Panc1 (cell line): ENCODE measurements around the gene SLC12A5. TPM values are rescaled to one million over a fixed set of nuclear protein-coding genes. Genes with fewer than 3 reads are reported as not detected.

Experiments used
- ATAC-seq: fragments of 200-7000 bp; cut with Tn5 transposase; 2 replicates; pipeline ENCODE4 v1.9.1; 2020; ENCODE audit warnings: mild to moderate bottlenecking, moderate library complexity
- BruUV-seq: library from RNA; stranded (reverse); fragments of 400-500 nt; replicated peaks from 2 replicates; lab custom pipeline; 2021; lab: Mats Ljungman, UMichigan
- CTCF ChIA-PET: fragments of 300-600 bp; sonication (Branson Sonifier 250); formaldehyde crosslinking; loops from one replicate; lab custom pipeline; 2022; ENCODE audit warnings: antibody characterized with exemption; lab: Charles Lee
- POLR2A ChIA-PET: fragments of 300-600 bp; sonication (Branson Sonifier 250); formaldehyde crosslinking; loops from one replicate; lab custom pipeline; 2022; ENCODE audit warnings: antibody characterized with exemption; lab: Charles Lee
- DNase-seq: peaks from one replicate; pipeline ENCODE4 v3.0.0-alpha.2; 2010; ENCODE audit warnings: low read depth, low spot score
- H3K27ac ChIP-seq: 2 replicates; pipeline ENCODE4 v1.5.1; 2011; ENCODE audit warnings: mild to moderate bottlenecking, low read length, inconsistent platforms
- H3K27me3 ChIP-seq: fragments of 200-500 bp; sonication (Bioruptor generic); 2 replicates; pipeline ENCODE4 v1.6.0; 2014; ENCODE audit warnings: low read length, inconsistent platforms; ENCODE audit not compliant: control insufficient read depth, insufficient read depth
- H3K36me3 ChIP-seq: fragments of 200-500 bp; sonication (Bioruptor generic); 2 replicates; pipeline ENCODE4 v1.5.1; 2014; ENCODE audit warnings: inconsistent platforms, mild to moderate bottlenecking, low read length, moderate library complexity; ENCODE audit not compliant: control insufficient read depth, insufficient read depth
- H3K4me1 ChIP-seq: 2 replicates; pipeline ENCODE4 v1.5.1; 2011; ENCODE audit warnings: inconsistent platforms, mild to moderate bottlenecking, low read length, moderate library complexity; ENCODE audit not compliant: control insufficient read depth, insufficient read depth
- H3K4me3 ChIP-seq, 2 experiments: 2 replicates each; pipeline ENCODE4 v1.5.1; 2011 to 2012; ENCODE audit warnings: low read depth in 2 of 2, low read length in 2 of 2, mild to moderate bottlenecking in 2 of 2, inconsistent platforms in 1 of 2, moderate library complexity in 1 of 2
- H3K9me3 ChIP-seq: fragments of 200-500 bp; sonication (Bioruptor generic); 2 replicates; pipeline ENCODE4 v1.5.1; 2014; ENCODE audit warnings: low read depth, mild to moderate bottlenecking, inconsistent platforms, low read length, moderate library complexity; ENCODE audit not compliant: control insufficient read depth, insufficient read depth
- CTCF ChIP-seq: fragments of 450-650 bp; IDR thresholded peaks from 2 replicates; pipeline ENCODE4 v1.5.1; 2017; ENCODE audit warnings: mild to moderate bottlenecking
- POLR2AphosphoS5 ChIP-seq: IDR thresholded peaks from 2 replicates; pipeline ENCODE4 v1.6.1; 2012; ENCODE audit warnings: mild to moderate bottlenecking, low read depth, low read length, moderate library complexity
- REST ChIP-seq, 2 experiments: IDR thresholded peaks; 2 replicates each; pipeline ENCODE4 v1.6.1; 2011 to 2012; ENCODE audit warnings: low read depth in 2 of 2, control low read depth in 1 of 2, low read length in 1 of 2, mild to moderate bottlenecking in 1 of 2, moderate library complexity in 1 of 2; ENCODE audit not compliant: insufficient read depth in 1 of 2
- SIN3A ChIP-seq: IDR thresholded peaks from 2 replicates; pipeline ENCODE4 v1.6.1; 2012; ENCODE audit warnings: low read depth, mild to moderate bottlenecking, low read length, moderate library complexity, borderline replicate concordance; ENCODE audit not compliant: insufficient read depth
- TCF7L2 ChIP-seq: IDR thresholded peaks from 2 replicates; pipeline ENCODE4 v1.6.1; 2011; ENCODE audit warnings: mild to moderate bottlenecking, low read depth, low read length, inconsistent platforms
- in situ Hi-C: cut with HindIII; loops from 2 replicates; pipeline ENCODE4 v1.10.0; 2016; ENCODE audit warnings: low sequenced_read_pairs, low pct_unique_long_range_greater_than_20kb
- intact Hi-C: fragments of 100-400 bp; cut with micrococcal nuclease; formaldehyde crosslinking; loops from one replicate; pipeline ENCODE4 v1.10.0; 2022; ENCODE audit not compliant: unreplicated experiment
- total RNA-seq: library from RNA; stranded (reverse); gene quantifications from one replicate; pipeline ENCODE4 v1.2.1, GENCODE V29; 2021; ENCODE audit not compliant: unreplicated experiment

The SLC12A5 gene
- total RNA-seq, 1 experiment from 2014 or later, result 11.8 TPM

- H3K27ac ChIP-seq, result no peak overlapping the region
- no peak for ATAC-seq
- in situ Hi-C loops (no loop called here), intact Hi-C loops (no loop called here)
- TF ChIP-seq TCF7L2, result no peak
- TF ChIP-seq REST (IDR thresholded peaks at IDR 0.05; ENCODE audit: insufficient read depth in 1 of 2, low read depth in 2 of 2, low read length in 1 of 2), result no peak
- no peak for TF ChIP-seq SIN3A
- no peak for TF ChIP-seq POLR2AphosphoS5
- no peaks in the 10 kb centered on the region for H3K9me3 ChIP-seq
- BruUV-seq, result no TSS peak
- no peak overlapping the region for H3K4me3 ChIP-seq
- 0 out of 2 replicates have a peak, but pooled peaks cover 4% of the 10 kb centered on the region for H3K4me1 ChIP-seq
- H3K36me3 ChIP-seq, result no peaks in the 10 kb centered on the region
- DNase-seq, result no peak
- no peaks in the 10 kb centered on the region for H3K27me3 ChIP-seq
- ChIA-PET POLR2A (no interaction called here), CTCF (interaction anchor here (0.6 kb wide), 1 partner anchor 201 kb away, joined by 3 read pairs; no protein-coding TSS in a partner anchor)
Measured at GRCh38 chr20:46000262-46000996, 28.6 kb upstream of the SLC12A5 start.

GRCh38 chr20:46001498-46001897, 27.5 kb upstream of the SLC12A5 start:
- no peak for ATAC-seq
- Histone ChIP-seq H3K27ac (no peak overlapping the region), H3K36me3 (no peaks in the 10 kb centered on the region), H3K27me3 (no peaks in the 10 kb centered on the region), H3K4me3 (no peak overlapping the region), H3K9me3 (no peaks in the 10 kb centered on the region), H3K4me1 (no peaks in the 10 kb centered on the region)
- no TSS peak for BruUV-seq
- TF ChIP-seq SIN3A, result no peak
- TF ChIP-seq TCF7L2, result no peak
- TF ChIP-seq POLR2AphosphoS5, result no peak
- no peak for TF ChIP-seq CTCF
- TF ChIP-seq REST (IDR thresholded peaks at IDR 0.05; ENCODE audit: insufficient read depth in 1 of 2, low read depth in 2 of 2, low read length in 1 of 2), result no peak
- POLR2A ChIA-PET, result no interaction called here
- no peak for DNase-seq
- intact Hi-C loops, result no loop called here
- CTCF ChIA-PET, result no interaction called here
- in situ Hi-C loops, result no loop called here
